C4-2B (cell line): ENCODE results near the gene PAM.
"Not testable (repeated sequence)": the region's sequence is repeated elsewhere in the genome, so short reads cannot be mapped to it uniquely, and the experiment has no call there.

Experiments used
- H3K27ac ChIP-seq: fragments of 450-650 bp; 2 replicates; pipeline ENCODE4 v1.5.1; 2017
- CTCF ChIP-seq: fragments of 450-650 bp; conservative IDR thresholded peaks from 2 replicates; pipeline ENCODE4 v1.5.1; 2017; ENCODE audit warnings: mild to moderate bottlenecking
- ZFX ChIP-seq: fragments of 450-650 bp; IDR thresholded peaks from 2 replicates; pipeline ENCODE4 v1.6.1; 2017

Gene PAM

GRCh38 chr5:102771435-102771834 is 16.3 kb downstream of the PAM start:
- no peak overlapping the region for H3K27ac ChIP-seq
- no peak for TF ChIP-seq ZFX
- TF ChIP-seq CTCF: no peak

GRCh38 chr5:102772273-102772672 is 17.2 kb downstream of the PAM start:
- TF ChIP-seq CTCF (no peak), ZFX (no peak)
- no peak overlapping the region for H3K27ac ChIP-seq

- no peak overlapping the region for H3K27ac ChIP-seq
- no peak for TF ChIP-seq ZFX
- no peak for TF ChIP-seq CTCF
Observed at GRCh38 chr5:102773133-102773532, 18.0 kb downstream of the PAM start.

- H3K27ac ChIP-seq: not testable (repeated sequence)
Observed at GRCh38 chr5:102775756-102776155, 20.7 kb downstream of the PAM start.

- TF ChIP-seq ZFX (no peak), CTCF (no peak)
- H3K27ac ChIP-seq: no peak overlapping the region
Observed at GRCh38 chr5:102777099-102777498, 22.0 kb downstream of the PAM start.

- no peak overlapping the region for H3K27ac ChIP-seq
- TF ChIP-seq ZFX (no peak), CTCF (no peak)
Observed at GRCh38 chr5:102778478-102778877, 23.4 kb downstream of the PAM start.

GRCh38 chr5:102781359-102781758 is 26.3 kb downstream of the PAM start:
- TF ChIP-seq ZFX: no peak
- TF ChIP-seq CTCF: no peak
- no peak overlapping the region for H3K27ac ChIP-seq

GRCh38 chr5:102781786-102782185 is 26.7 kb downstream of the PAM start:
- TF ChIP-seq CTCF (no peak), ZFX (no peak)
- no peak overlapping the region for H3K27ac ChIP-seq
